GM04504 (cell line): Measurements from ENCODE around the gene CRHR2.
"Not testable (repeated sequence)": the region's sequence is repeated elsewhere in the genome, so short reads cannot be mapped to it uniquely, and the experiment has no call there.

Source experiments
- DNase-seq: peaks from one replicate; pipeline ENCODE4 v3.0.0-alpha.2; 2012; ENCODE audit warnings: low read depth

The CRHR2 gene

GRCh38 chr7:30682212-30683083, at the start of gene CRHR2:
Gene CRHR2, minus strand, starts transcription at chr7:30682456. Its CDS starts 176 bp downstream, at chr7:30682280.
- DNase-seq, result no peak

DNA sequence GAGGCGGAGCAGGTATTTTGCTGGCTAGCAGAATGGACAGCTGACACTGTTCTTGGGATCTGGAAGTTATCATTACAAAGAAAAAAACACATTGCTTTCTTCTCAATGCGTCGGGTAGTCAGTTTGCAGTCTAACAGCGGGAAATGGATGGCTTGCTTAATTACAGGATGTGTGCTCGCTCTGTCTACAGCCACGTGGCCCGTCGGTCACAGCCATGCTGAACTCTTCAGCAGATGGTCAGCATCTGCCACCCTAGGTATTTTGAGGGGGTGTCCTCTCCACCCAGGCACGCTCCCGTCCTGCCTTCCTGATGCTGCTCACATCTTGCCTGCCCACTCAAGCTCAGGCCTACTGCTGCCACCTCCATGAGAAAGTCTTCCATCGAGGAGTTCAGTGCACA, 49.3 kb upstream of the CRHR2 start:
- DNase-seq, result no peak

DNA sequence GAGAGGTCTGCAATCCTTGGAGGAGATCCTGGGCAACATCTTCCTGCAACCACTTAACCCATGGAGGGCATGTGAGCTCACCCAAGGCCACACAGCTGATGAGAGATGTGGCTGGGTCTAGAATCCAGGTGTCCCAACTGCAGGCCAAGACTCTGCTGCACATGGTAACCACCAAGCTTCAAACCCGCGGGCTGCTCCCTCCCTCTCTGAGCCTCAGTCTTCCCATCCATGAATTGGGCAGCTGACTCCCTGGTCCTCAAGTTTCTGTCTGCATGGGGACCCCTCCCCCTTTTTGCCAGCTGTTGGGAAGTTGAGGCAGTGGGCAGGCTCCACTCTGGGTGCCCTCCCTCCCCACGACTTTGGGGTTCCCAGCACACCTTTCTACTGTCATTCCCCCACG, 48.7 kb upstream of the CRHR2 start:
- no peak for DNase-seq

GRCh38 chr7:30730097-30730496, 47.8 kb upstream of the CRHR2 start:
- DNase-seq, result no peak

GRCh38 chr7:30729642-30730041, 47.4 kb upstream of the CRHR2 start:
- DNase-seq, result no peak

- no peak for DNase-seq
Observed at GRCh38 chr7:30728591-30729100, 46.4 kb upstream of the CRHR2 start.

DNA sequence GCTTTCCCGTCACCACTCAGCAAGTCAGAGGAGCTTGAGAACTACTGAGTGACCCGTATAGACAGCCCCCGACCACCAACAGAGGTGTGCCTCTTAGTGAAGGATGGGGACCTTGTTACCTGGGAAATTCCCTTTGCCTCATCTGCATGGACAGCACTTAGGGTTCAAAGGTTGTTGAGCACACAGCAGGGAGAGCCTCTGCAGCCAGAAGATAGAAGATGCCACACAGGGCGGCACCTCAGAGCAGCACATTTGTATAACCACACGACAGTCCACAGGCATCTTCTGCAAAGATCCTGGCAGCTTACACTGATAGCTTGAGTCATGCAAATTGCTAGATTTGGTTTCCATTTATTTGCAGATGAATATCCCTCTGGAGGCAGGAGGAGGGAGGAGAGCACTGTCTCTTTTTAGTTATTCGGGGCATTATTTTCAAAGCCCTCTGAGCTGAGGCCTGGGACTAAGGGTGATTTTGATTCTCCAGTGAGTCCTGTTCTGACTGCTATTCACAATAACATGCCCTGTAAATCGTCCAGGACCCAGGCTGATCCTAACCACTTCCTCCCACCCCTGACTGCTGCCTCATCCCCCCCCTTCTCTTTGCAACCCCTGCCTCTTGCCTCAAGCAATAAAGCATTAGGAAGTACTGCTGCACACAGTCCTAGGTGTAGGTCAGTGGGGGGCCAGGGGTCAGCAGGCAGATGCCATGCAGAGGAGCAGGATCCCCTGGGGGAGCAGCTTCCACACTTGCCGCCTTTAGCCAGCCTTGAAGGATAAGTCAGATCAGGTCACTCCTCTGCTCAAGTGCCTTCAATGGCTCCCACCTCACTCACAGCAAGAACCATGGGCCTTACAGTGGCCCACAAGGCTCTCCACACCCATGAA, 45.0 kb upstream of the CRHR2 start:
- no peak for DNase-seq

DNA sequence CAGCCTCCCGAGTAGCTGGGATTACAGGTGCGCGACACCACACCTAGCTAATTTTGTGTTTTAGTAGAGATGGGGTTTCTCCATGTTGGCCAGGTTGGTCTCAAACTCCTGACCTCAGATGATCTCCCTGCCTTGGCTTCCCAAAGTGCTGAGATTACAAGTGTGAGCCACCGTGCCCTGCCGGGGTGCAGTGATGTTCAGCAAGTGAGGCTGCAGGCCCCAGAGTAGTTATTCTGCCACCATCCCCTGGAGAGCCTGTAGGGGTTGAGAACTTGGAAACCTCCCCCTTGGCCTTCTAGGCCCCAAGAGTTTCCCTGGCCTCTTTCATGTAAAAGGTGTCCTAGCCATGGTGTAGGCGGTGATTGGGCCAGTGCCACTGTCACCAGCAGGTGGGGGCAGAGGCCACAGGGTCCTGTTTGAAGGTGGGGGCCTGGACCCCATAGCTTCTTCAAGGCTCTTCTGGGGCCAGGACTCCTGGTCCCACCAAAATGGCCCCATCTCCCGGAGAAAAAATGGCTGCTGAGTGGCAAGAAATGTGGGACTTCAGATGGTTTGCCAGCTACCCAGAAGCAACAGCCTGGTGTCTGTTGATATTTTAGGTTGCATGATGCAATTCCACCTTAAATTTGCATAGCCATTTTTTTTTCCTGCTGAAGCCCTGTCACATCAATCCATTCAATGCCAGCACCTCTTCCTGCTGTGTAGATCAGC, 44.2 kb upstream of the CRHR2 start:
- no peak for DNase-seq

- no peak for DNase-seq
Observed at GRCh38 chr7:30723776-30724175, 41.5 kb upstream of the CRHR2 start.

GRCh38 chr7:30722671-30723070, 40.4 kb upstream of the CRHR2 start:
- DNase-seq, result no peak

- no peak for DNase-seq
Observed at GRCh38 chr7:30722187-30722586, 39.9 kb upstream of the CRHR2 start.

GRCh38 chr7:30721211-30721610, 39.0 kb upstream of the CRHR2 start:
- DNase-seq, result no peak

DNA sequence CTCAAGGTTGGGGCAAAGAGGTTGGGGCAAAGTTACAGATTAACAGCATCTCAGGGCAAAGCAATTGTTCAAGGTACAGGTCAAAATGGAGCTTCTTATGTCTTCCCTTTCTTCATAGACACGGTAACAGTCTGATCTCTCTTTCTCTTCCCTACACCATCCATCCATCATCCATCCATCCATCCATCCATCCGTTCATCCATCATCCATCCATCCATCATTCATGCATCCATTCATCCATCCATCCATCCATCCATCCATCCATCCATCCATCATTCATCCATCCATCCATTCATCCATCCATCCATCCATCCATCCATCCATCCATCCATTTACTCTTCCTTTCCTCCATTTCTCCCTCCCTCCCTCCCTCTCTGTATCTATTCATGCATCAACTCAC, 37.2 kb upstream of the CRHR2 start:
- DNase-seq, result not testable (repeated sequence)

- DNase-seq, result no peak
Observed at GRCh38 chr7:30717181-30717580, 34.9 kb upstream of the CRHR2 start.

- no peak for DNase-seq
Observed at GRCh38 chr7:30714129-30714528, 31.9 kb upstream of the CRHR2 start.

DNA sequence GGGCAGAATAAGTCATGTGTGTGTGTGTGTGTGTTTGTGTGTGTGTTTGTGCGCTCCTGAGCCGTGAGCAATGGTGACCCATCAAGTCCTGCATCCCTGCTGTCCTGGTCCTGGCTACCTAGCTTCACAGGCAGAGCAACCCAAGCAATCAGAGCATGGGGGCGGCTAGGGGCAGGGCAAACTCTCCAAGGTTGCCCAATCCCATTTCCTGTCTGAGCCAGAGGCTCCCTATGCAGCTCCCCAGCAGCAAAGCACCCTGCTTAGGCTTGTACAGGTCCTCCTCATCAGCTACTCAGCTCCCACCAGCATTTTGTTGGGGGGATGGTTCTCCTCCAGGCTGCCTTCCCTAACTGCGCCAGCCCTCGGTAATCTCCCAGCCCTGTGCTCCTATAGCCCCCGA, 31.1 kb upstream of the CRHR2 start:
- DNase-seq, result no peak

DNA sequence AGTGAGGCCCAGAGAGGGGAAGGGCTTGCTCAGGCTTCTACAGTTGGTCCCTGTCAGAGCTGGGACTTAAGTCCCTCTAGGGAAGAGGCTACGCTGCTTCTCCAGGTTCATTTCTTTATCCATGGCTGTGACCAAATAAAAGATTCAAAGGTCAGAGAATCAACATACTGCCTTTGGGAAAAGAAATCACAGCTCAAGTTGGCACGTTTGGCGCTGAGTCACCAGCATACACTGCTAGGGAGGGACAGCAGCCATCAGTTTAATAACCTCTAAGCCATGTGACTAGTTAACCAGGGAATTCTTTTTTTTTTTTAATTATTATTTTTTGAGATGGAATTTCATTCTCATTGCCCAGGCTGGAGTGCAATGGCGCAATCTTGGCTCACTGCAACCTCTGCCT, 28.4 kb upstream of the CRHR2 start:
- DNase-seq, result no peak

GRCh38 chr7:30709549-30709948, 27.3 kb upstream of the CRHR2 start:
- DNase-seq, result no peak

DNA sequence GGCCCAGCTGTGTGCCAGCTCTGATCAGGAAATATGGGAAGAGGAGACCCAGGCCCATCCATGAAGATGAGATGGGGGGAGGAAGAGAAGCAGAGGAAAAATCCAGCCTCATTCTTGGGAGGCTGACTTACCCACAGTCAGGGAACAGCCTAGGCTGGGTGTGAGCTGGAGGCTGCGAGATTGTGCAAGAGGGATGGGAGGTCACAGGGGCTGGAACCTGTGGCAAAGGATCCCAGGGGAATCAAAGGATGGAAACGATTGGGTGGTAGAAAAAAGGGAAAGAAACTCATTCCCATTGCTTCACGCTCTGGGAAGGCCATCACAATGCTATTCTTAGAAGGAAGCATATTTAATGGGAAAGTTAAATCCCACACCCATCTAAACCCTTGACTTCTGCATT, 26.7 kb upstream of the CRHR2 start:
- DNase-seq, result no peak

- DNase-seq, result no peak
Observed at GRCh38 chr7:30708412-30708811, 26.2 kb upstream of the CRHR2 start.

GRCh38 chr7:30707391-30708357, 25.4 kb upstream of the CRHR2 start:
- no peak for DNase-seq
